ENCODE data around the gene SPAG9. TPM values are rescaled to one million over a fixed set of nuclear protein-coding genes. Genes with fewer than 3 reads are reported as not detected.

SPAG9 gene
- total and polyA plus RNA-seq, 2 experiments from 2014 or later: 13.7 to 45.0 TPM

DNA sequence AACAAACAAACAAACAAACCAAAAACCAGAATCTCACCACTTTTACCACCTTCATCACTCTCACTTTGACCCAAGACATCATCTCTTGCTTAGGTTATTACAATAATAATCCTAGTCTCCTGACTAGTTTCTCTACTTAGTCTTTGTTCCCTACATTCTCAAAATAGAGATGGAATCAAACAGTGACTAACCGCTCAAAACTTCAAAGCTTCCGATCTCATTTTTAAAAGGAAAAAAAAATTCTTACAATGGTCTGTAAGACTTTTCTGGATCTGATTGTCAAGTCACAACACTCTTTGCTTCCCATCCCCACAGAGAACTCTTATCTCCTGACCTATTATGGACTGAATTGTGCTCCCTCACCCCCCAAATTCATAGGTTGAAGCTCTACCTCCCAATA, 60.9 kb downstream of the SPAG9 start:
- Mint-ChIP-seq H3K4me1 (peaks cover 11% of the 10 kb centered on the region; the same call in 2 of the 3 replicates), H3K9me3 (no peaks in the 10 kb centered on the region), H3K4me3 (no peak overlapping the region), H3K27ac (no peak overlapping the region), H3K36me3 (ENCODE audit: low read depth) (no peaks in the 10 kb centered on the region), H3K27me3 (ENCODE audit: insufficient read depth, low read depth, poor library complexity) (peaks cover 2% of the 10 kb centered on the region)
- no peaks in the 10 kb centered on the region for H3K9me2 ChIP-seq (ENCODE audit: insufficient read depth)
- no peak overlapping the region for H3K4me3 ChIP-seq
- peaks cover 45% of the 10 kb centered on the region for H3K79me2 ChIP-seq (replicated peaks; ENCODE audit: insufficient read depth)
- no peak overlapping the region for H3K27ac ChIP-seq (ENCODE audit: low read depth)
- no peak overlapping the region for H3K4me2 ChIP-seq
- H4K20me1 ChIP-seq (replicated peaks; ENCODE audit: insufficient read depth): peaks cover 8% of the 10 kb centered on the region; the same call in 1 of the 2 replicates
- no peaks in the 10 kb centered on the region for H3K36me3 ChIP-seq (ENCODE audit: insufficient read depth)
- H3F3A ChIP-seq (replicated peaks; ENCODE audit: low read depth): no peaks in the 10 kb centered on the region
- peaks cover 3% of the 10 kb centered on the region; the same call in 1 of the 2 replicates for H3K4me1 ChIP-seq (ENCODE audit: insufficient read depth)
- TF ChIP-seq EZH2 (IDR thresholded peaks at IDR 0.05; ENCODE audit: low read depth, unreplicated experiment): no peak
- TF ChIP-seq, protein P1, sequence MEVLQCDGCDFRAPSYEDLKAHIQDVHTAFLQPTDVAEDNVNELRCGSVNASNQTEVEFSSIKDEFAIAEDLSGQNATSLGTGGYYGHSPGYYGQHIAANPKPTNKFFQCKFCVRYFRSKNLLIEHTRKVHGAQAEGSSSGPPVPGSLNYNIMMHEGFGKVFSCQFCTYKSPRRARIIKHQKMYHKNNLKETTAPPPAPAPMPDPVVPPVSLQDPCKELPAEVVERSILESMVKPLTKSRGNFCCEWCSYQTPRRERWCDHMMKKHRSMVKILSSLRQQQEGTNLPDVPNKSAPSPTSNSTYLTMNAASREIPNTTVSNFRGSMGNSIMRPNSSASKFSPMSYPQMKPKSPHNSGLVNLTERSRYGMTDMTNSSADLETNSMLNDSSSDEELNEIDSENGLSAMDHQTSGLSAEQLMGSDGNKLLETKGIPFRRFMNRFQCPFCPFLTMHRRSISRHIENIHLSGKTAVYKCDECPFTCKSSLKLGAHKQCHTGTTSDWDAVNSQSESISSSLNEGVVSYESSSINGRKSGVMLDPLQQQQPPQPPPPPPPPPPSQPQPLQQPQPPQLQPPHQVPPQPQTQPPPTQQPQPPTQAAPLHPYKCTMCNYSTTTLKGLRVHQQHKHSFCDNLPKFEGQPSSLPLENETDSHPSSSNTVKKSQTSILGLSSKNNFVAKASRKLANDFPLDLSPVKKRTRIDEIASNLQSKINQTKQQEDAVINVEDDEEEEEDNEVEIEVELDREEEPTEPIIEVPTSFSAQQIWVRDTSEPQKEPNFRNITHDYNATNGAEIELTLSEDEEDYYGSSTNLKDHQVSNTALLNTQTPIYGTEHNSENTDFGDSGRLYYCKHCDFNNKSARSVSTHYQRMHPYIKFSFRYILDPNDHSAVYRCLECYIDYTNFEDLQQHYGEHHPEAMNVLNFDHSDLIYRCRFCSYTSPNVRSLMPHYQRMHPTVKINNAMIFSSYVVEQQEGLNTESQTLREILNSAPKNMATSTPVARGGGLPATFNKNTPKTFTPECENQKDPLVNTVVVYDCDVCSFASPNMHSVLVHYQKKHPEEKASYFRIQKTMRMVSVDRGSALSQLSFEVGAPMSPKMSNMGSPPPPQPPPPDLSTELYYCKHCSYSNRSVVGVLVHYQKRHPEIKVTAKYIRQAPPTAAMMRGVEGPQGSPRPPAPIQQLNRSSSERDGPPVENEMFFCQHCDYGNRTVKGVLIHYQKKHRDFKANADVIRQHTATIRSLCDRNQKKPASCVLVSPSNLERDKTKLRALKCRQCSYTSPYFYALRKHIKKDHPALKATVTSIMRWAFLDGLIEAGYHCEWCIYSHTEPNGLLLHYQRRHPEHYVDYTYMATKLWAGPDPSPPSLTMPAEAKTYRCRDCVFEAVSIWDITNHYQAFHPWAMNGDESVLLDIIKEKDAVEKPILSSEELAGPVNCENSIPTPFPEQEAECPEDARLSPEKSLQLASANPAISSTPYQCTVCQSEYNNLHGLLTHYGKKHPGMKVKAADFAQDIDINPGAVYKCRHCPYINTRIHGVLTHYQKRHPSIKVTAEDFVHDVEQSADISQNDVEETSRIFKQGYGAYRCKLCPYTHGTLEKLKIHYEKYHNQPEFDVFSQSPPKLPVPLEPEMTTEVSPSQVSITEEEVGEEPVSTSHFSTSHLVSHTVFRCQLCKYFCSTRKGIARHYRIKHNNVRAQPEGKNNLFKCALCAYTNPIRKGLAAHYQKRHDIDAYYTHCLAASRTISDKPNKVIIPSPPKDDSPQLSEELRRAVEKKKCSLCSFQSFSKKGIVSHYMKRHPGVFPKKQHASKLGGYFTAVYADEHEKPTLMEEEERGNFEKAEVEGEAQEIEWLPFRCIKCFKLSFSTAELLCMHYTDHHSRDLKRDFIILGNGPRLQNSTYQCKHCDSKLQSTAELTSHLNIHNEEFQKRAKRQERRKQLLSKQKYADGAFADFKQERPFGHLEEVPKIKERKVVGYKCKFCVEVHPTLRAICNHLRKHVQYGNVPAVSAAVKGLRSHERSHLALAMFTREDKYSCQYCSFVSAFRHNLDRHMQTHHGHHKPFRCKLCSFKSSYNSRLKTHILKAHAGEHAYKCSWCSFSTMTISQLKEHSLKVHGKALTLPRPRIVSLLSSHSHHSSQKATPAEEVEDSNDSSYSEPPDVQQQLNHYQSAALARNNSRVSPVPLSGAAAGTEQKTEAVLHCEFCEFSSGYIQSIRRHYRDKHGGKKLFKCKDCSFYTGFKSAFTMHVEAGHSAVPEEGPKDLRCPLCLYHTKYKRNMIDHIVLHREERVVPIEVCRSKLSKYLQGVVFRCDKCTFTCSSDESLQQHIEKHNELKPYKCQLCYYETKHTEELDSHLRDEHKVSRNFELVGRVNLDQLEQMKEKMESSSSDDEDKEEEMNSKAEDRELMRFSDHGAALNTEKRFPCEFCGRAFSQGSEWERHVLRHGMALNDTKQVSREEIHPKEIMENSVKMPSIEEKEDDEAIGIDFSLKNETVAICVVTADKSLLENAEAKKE (CRISPR knock-in tag; IDR thresholded peaks at IDR 0.05): no peak
- TF ChIP-seq, protein P2, sequence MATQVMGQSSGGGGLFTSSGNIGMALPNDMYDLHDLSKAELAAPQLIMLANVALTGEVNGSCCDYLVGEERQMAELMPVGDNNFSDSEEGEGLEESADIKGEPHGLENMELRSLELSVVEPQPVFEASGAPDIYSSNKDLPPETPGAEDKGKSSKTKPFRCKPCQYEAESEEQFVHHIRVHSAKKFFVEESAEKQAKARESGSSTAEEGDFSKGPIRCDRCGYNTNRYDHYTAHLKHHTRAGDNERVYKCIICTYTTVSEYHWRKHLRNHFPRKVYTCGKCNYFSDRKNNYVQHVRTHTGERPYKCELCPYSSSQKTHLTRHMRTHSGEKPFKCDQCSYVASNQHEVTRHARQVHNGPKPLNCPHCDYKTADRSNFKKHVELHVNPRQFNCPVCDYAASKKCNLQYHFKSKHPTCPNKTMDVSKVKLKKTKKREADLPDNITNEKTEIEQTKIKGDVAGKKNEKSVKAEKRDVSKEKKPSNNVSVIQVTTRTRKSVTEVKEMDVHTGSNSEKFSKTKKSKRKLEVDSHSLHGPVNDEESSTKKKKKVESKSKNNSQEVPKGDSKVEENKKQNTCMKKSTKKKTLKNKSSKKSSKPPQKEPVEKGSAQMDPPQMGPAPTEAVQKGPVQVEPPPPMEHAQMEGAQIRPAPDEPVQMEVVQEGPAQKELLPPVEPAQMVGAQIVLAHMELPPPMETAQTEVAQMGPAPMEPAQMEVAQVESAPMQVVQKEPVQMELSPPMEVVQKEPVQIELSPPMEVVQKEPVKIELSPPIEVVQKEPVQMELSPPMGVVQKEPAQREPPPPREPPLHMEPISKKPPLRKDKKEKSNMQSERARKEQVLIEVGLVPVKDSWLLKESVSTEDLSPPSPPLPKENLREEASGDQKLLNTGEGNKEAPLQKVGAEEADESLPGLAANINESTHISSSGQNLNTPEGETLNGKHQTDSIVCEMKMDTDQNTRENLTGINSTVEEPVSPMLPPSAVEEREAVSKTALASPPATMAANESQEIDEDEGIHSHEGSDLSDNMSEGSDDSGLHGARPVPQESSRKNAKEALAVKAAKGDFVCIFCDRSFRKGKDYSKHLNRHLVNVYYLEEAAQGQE (IDR thresholded peaks at IDR 0.05; ENCODE audit: unreplicated experiment): no peak
- no peak for TF ChIP-seq ZNF331 (CRISPR knock-in tag; IDR thresholded peaks at IDR 0.05; ENCODE audit: low read depth)
- no peak for TF ChIP-seq CREB1 (CRISPR knock-in tag; IDR thresholded peaks at IDR 0.05; ENCODE audit: low read depth)
- no peak for TF ChIP-seq ZNF114 (CRISPR knock-in tag; IDR thresholded peaks at IDR 0.05)
- TF ChIP-seq, protein P3, sequence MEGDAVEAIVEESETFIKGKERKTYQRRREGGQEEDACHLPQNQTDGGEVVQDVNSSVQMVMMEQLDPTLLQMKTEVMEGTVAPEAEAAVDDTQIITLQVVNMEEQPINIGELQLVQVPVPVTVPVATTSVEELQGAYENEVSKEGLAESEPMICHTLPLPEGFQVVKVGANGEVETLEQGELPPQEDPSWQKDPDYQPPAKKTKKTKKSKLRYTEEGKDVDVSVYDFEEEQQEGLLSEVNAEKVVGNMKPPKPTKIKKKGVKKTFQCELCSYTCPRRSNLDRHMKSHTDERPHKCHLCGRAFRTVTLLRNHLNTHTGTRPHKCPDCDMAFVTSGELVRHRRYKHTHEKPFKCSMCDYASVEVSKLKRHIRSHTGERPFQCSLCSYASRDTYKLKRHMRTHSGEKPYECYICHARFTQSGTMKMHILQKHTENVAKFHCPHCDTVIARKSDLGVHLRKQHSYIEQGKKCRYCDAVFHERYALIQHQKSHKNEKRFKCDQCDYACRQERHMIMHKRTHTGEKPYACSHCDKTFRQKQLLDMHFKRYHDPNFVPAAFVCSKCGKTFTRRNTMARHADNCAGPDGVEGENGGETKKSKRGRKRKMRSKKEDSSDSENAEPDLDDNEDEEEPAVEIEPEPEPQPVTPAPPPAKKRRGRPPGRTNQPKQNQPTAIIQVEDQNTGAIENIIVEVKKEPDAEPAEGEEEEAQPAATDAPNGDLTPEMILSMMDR (conservative IDR thresholded peaks at IDR 0.05; ENCODE audit: low read depth in 2 of 2): no peak
- no peak for TF ChIP-seq POLR2AphosphoS5 (IDR thresholded peaks at IDR 0.05; ENCODE audit: low read depth)
- no peak for TF ChIP-seq STAT1 (IDR thresholded peaks at IDR 0.05; ENCODE audit: unreplicated experiment)
- TF ChIP-seq EZH2phosphoT487 (IDR thresholded peaks at IDR 0.05; ENCODE audit: unreplicated experiment): no peak
- TF ChIP-seq, protein P4, sequence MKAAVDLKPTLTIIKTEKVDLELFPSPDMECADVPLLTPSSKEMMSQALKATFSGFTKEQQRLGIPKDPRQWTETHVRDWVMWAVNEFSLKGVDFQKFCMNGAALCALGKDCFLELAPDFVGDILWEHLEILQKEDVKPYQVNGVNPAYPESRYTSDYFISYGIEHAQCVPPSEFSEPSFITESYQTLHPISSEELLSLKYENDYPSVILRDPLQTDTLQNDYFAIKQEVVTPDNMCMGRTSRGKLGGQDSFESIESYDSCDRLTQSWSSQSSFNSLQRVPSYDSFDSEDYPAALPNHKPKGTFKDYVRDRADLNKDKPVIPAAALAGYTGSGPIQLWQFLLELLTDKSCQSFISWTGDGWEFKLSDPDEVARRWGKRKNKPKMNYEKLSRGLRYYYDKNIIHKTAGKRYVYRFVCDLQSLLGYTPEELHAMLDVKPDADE (IDR thresholded peaks at IDR 0.05): no peak
- no peak for TF ChIP-seq JUNB (IDR thresholded peaks at IDR 0.05; ENCODE audit: unreplicated experiment)
- TF ChIP-seq NANOG (IDR thresholded peaks at IDR 0.05; ENCODE audit: borderline replicate concordance): no peak
- no peaks in the 10 kb centered on the region for H3K27me3 ChIP-seq (ENCODE audit: insufficient read depth)
- no peak overlapping the region for H2AFZ ChIP-seq
- ATAC-seq (no peak), DNase-seq (ENCODE audit: low spot score) (no peak)
